Duodenal mucosa (tissue), 2 donors: ENCODE results near the gene GGT1.
"Not testable (repeated sequence)": the region's sequence is repeated elsewhere in the genome, so short reads cannot be mapped to it uniquely, and the experiment has no call there.

ENCODE experiments used
- H3K27ac ChIP-seq: one replicate; pipeline ENCODE4 v1.7.0; 2013; ENCODE audit warnings: low read depth, low read length
- H3K27me3 ChIP-seq, 2 donors: one replicate each; pipeline ENCODE4 v1.7.0; 2013; ENCODE audit warnings: low read length in 2 of 2, control low read depth in 1 of 2; ENCODE audit not compliant: insufficient read depth in 2 of 2, control insufficient read depth in 1 of 2
- H3K36me3 ChIP-seq, 2 donors: one replicate each; pipeline ENCODE4 v1.7.0; 2013; ENCODE audit warnings: low read length in 2 of 2, control low read depth in 1 of 2; ENCODE audit not compliant: insufficient read depth in 2 of 2, control insufficient read depth in 1 of 2
- H3K4me1 ChIP-seq, 2 donors: one replicate each; pipeline ENCODE4 v1.7.0; 2013; ENCODE audit warnings: low read length in 2 of 2, control low read depth in 1 of 2; ENCODE audit not compliant: insufficient read depth in 2 of 2, control insufficient read depth in 1 of 2
- H3K4me3 ChIP-seq, 2 donors: one replicate each; pipeline ENCODE4 v1.7.0; 2013; ENCODE audit warnings: low read length in 2 of 2, low read depth in 1 of 2
- H3K9ac ChIP-seq, 2 donors: one replicate each; pipeline ENCODE4 v1.7.0; 2013; ENCODE audit warnings: low read length in 2 of 2, low read depth in 1 of 2
- H3K9me3 ChIP-seq, 2 donors: one replicate each; pipeline ENCODE4 v1.7.0; 2013; ENCODE audit warnings: low read length in 2 of 2, control low read depth in 1 of 2; ENCODE audit not compliant: control insufficient read depth in 1 of 2

GGT1 gene

GRCh38 chr22:24634776-24635389 lies 31.9 kb downstream of the GGT1 start:
- not testable (repeated sequence) for H3K27ac ChIP-seq, H3K9me3 ChIP-seq, H3K27me3 ChIP-seq, H3K4me1 ChIP-seq, H3K36me3 ChIP-seq, H3K4me3 ChIP-seq, H3K9ac ChIP-seq

- not testable (repeated sequence) for H3K9ac ChIP-seq, H3K4me1 ChIP-seq, H3K27me3 ChIP-seq, H3K36me3 ChIP-seq, H3K4me3 ChIP-seq, H3K9me3 ChIP-seq, H3K27ac ChIP-seq
Measured at GRCh38 chr22:24636513-24636912, 33.5 kb downstream of the GGT1 start.

DNA sequence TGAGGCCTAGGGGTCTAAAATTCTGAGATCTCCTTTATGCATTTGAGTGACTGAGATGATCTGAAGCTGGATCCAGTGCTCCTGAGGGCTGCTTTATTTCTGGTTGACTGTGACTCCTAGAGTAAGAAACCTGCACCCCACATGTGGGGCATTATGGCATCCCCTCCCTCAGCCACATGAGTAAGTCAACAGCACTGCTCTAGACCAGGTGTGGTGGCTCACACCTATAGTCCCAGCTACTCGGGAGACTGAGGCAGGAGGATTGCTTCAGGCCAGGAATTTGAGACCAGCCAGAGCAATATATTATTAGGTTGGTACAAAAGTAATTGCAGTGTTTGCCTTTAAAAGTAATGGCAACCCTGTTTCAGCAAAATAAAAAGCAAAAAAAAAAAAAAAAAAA lies 39.3 kb downstream of the GGT1 start:
- not testable (repeated sequence) for H3K9ac ChIP-seq, H3K27ac ChIP-seq, H3K36me3 ChIP-seq, H3K27me3 ChIP-seq, H3K4me1 ChIP-seq, H3K9me3 ChIP-seq, H3K4me3 ChIP-seq

DNA sequence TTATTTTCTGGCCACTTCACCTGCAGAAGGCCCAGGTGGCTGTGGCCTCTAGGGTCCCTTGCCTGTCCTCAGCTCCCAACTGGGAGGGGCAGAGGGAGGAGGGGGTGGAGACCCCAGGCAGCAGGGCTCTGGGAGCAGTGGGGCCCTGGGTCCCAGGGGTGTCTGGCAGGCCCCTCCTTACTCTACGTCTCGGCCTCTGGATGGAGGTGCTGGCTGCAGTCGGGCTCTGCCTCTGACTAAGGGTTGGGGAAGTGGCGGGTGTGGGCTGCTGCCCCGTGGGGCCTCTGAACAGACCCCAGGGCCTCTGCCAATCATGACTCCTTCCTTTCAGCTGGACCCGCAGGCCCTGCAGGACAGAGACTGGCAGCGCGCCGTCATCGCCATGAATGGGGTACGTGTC lies 41.4 kb downstream of the GGT1 start:
- H3K4me1 ChIP-seq, H3K27me3 ChIP-seq, H3K9me3 ChIP-seq, H3K9ac ChIP-seq, H3K27ac ChIP-seq, H3K36me3 ChIP-seq, H3K4me3 ChIP-seq: not testable (repeated sequence)

- not testable (repeated sequence) for H3K27me3 ChIP-seq, H3K9me3 ChIP-seq, H3K9ac ChIP-seq, H3K27ac ChIP-seq, H3K4me3 ChIP-seq, H3K36me3 ChIP-seq, H3K4me1 ChIP-seq
Measured at GRCh38 chr22:24645408-24646399, 42.7 kb downstream of the GGT1 start.

- not testable (repeated sequence) for H3K9me3 ChIP-seq, H3K4me1 ChIP-seq, H3K36me3 ChIP-seq, H3K27ac ChIP-seq, H3K27me3 ChIP-seq, H3K9ac ChIP-seq, H3K4me3 ChIP-seq
Measured at GRCh38 chr22:24646756-24647155, 43.8 kb downstream of the GGT1 start.

DNA sequence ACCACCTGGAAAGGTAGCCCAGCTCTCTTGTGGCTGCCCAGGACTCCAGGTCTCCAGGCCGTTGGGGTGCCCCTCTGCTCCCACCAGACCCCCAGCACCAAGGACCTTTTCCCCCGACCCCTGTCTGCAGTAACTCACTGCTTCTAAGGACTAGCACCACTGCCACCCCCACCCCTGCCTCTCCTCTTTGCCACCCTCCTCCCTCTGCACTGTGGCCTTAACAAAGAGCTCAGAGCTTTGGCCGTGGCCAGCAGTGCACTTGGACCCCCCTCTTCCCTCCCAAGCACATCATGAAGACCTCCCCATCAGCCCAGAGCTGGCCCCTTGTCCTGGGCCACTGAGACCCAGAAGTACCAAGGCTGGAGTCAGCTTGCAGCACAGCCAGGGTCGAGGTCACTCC lies 46.4 kb downstream of the GGT1 start:
- not testable (repeated sequence) for H3K9me3 ChIP-seq, H3K36me3 ChIP-seq, H3K27ac ChIP-seq, H3K9ac ChIP-seq, H3K4me1 ChIP-seq, H3K27me3 ChIP-seq, H3K4me3 ChIP-seq

- not testable (repeated sequence) for H3K36me3 ChIP-seq, H3K27ac ChIP-seq, H3K4me1 ChIP-seq, H3K27me3 ChIP-seq, H3K9ac ChIP-seq, H3K9me3 ChIP-seq, H3K4me3 ChIP-seq
Measured at GRCh38 chr22:24650884-24651283, 47.9 kb downstream of the GGT1 start.

DNA sequence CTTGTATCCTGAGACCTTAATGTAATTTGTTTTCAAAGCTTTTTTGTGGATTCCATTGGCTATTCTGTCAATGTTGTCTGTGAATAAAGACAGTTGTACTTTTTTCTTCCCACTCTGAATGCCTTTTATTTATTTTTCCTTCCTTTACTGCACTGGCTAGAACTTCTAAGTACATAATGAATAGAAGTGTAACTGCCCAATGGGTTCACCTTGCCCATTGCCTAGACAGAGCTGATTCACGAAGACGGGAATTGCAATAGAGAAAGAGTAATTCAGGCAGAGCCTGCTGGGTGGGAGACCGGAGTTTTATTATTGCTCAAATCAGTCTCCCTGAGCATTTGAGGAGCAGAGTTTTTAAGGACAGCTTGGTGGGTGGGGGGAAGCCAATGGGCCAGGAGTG lies 62.4 kb downstream of the GGT1 start:
- H3K27ac ChIP-seq, H3K9ac ChIP-seq, H3K36me3 ChIP-seq, H3K27me3 ChIP-seq, H3K9me3 ChIP-seq, H3K4me3 ChIP-seq, H3K4me1 ChIP-seq: not testable (repeated sequence)

- not testable (repeated sequence) for H3K27ac ChIP-seq, H3K36me3 ChIP-seq, H3K9me3 ChIP-seq, H3K9ac ChIP-seq, H3K27me3 ChIP-seq, H3K4me3 ChIP-seq, H3K4me1 ChIP-seq
Measured at GRCh38 chr22:24667904-24668303, 64.9 kb downstream of the GGT1 start.
